GM20000 (cell line): ENCODE measurements around the gene SLC4A3.

Experiments
- DNase-seq: peaks from one replicate; pipeline ENCODE4 v3.0.0; 2012; ENCODE audit warnings: low spot score
- TF ChIP-seq, protein P1 (sequence below): IDR thresholded peaks from 2 replicates; pipeline ENCODE4 v1.5.1; 2012; ENCODE audit warnings: mild to moderate bottlenecking, control low read depth; ENCODE audit errors: extremely low read depth, missing control alignments

The SLC4A3 gene

DNA sequence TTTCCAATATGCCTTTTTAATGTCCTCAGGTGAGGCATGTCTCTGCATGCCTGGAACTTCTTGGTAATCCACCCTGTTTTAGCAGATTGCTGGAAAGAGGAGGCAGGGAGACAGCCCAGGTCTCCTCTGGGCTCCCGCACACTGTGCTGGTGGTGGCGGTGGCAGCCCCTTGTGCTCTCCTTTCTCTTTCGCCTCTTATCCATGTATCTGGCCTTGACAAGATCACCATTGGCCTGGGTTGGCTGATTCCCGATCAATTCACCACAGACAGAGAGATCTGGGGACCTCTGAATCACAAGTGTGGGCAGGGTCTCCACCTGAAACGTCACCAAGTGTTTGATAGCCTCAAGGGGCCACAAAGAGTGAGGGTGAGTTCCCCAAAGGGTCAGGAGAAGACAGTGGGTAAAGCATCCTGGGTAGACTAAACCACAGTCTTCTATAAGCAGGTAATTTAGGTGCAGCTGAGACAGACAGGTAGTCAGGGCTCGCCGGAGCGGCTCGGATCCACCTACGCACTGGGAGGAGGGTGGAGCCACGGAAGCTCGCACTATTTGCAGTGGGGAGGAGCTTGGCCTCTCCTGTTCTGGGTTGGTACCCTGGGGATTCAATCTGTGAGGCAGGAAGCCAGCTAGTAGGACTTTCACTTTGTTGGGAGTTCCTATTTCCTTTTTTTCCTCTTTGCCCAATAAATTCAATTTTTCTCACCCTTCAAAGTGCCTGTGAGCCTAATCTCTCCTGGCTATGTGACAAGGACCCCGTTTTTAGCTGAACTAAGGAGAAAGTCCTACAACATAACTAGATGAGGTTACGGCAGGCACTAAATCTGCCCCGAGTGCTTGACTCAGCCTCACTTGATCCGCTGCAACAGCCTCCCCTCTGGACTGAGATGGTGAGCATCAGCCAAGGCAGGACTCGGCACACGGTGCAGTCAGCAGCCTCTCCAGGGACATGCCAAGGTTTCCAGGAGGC is 57.6 kb downstream of the SLC4A3 start:
- TF ChIP-seq, protein P1, sequence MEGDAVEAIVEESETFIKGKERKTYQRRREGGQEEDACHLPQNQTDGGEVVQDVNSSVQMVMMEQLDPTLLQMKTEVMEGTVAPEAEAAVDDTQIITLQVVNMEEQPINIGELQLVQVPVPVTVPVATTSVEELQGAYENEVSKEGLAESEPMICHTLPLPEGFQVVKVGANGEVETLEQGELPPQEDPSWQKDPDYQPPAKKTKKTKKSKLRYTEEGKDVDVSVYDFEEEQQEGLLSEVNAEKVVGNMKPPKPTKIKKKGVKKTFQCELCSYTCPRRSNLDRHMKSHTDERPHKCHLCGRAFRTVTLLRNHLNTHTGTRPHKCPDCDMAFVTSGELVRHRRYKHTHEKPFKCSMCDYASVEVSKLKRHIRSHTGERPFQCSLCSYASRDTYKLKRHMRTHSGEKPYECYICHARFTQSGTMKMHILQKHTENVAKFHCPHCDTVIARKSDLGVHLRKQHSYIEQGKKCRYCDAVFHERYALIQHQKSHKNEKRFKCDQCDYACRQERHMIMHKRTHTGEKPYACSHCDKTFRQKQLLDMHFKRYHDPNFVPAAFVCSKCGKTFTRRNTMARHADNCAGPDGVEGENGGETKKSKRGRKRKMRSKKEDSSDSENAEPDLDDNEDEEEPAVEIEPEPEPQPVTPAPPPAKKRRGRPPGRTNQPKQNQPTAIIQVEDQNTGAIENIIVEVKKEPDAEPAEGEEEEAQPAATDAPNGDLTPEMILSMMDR = no peak
- peak; percentile 69 for DNase-seq

DNA sequence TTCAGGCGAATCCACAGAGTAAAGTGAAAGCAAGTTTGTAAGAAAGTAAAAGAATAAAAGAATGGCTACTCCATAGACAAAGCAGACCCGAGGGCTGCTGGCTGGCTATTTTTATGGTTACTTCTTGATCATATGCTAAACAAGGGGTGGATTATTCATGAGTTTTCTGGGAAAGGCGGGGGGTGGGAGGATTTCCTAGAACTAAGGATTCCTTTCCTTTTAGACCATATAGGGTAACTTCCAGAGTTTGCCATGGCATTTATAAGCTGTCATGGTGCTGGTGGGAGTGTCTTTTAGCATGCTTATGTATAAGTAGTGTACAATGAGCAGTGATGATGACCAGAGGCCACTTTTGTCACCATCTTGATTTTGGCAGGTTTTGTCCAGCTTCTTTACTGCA is 59.8 kb downstream of the SLC4A3 start:
- no peak for DNase-seq
- TF ChIP-seq, protein P1 = no peak

DNA sequence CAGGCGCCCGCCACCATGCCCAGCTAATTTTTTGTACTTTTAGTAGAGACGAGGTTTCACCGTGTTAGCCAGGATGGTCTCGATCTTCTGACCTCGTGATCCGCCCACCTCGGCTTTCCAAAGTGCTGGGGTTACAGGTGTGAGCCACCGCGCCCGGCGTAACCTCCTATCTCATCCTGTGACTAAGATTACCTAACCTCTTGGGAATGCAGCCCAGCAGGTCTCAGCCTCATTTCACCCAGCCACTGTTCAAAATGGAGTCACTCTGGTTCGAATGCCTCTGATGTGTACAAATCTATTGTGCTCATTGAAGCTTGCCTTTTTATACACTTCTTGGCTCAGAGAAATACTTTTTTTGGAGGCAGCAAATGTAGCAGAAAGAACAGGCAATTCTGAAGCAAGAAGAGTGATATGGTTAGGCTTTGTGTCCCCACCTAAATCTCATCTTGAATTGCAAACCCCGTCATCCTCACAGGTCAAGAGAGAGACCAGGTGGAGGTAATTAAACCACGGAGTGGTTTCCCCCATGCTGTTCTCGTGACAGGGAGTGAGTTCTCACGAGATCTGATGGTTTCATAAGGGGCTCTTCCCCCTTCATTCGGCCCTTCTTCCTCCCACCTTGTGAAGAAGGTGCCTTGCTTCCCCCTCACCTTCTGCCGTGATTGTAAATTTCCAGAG is 60.6 kb downstream of the SLC4A3 start:
- TF ChIP-seq, protein P1 = no peak

GRCh38 chr2:219688560-219689445 is 61.4 kb downstream of the SLC4A3 start:
- no peak for DNase-seq
- TF ChIP-seq, protein P1 = no peak

More for the DNA sequence above, 60.6 kb downstream of the SLC4A3 start:
- no peak for DNase-seq

DNA sequence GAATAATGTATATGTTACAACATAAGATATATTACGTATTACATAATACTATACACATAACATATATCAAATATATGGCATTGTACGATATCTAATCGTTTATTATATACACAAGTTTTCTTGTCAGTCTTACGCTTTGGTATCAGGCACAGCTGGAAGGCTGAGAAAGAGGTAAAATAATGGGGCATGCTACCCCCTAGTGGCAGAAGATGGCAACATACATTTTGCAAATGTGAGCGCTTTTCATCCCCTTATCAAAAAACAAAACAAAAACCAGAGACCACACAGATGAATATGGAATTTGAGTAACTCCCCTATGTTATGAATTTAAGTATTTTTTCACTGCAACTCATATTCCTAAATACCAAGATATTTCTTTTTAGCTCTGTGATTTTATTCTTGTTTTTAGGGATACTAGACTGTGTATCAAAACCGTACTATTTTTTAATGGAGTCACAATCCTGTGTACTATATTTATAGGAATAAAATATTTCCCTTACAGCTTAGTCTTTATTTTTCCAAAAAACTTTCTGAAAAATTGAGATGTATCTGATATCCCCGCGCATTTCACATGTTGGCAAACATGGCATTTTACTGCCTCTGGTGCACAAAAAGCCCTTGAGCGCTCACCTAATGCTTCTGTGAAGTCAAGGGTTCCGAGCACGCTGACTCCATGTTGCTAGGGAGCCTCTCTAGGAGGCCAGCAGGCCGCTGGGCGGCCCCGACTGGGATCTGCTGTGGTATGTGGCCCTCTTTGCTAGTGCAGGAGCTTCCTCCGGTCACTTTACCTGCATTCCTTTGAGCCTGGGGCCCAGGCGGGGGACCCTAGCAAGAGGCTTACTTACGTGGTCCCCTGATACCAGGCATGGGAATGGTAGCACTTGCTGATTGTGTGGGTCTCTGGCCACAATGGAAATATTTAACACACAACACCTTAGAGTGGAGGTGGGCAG is 62.5 kb downstream of the SLC4A3 start:
- peak; percentile 59 for DNase-seq
- TF ChIP-seq, protein P1 = peak; percentile 54

- no peak for DNase-seq
- TF ChIP-seq, protein P1 = no peak
Observed at GRCh38 chr2:219691571-219691970, 64.1 kb downstream of the SLC4A3 start.
